Measurements from ENCODE around the gene CHAF1A. TPM values are rescaled to one million over a fixed set of nuclear protein-coding genes. Genes with fewer than 3 reads are reported as not detected.

Gene CHAF1A
- total and polyA plus RNA-seq, 7 donors: 3.6 to 19.1 (median 5.4) TPM

- intact Hi-C loops (cut with DNase I): loop anchor here (2.0 to 5.0 kb wide), 2 partner anchors 51 to 61 kb away; partner anchors contain the start of gene PLIN4
- Histone ChIP-seq H3K27me3 (no peaks in the 10 kb centered on the region), H3K36me3 (peaks cover 29 to 34% (median 32%) of the 10 kb centered on the region in 4 donors), H3K4me3 (peak overlapping the region; percentile 51 to 82 (median 76)), H3K27ac (peak overlapping the region; percentile 88 to 95 (median 94)), H3K4me1 (peaks cover 0 to 26% (median 25%) of the 10 kb centered on the region in 4 donors), H3K9me3 (no peaks in the 10 kb centered on the region)
- peak; percentile 95 for DNase-seq
- TF ChIP-seq POLR2A (IDR thresholded peaks at IDR 0.05): no peak
- peak; percentile 27 to 71 (median 37) for TF ChIP-seq POLR2AphosphoS5 (IDR thresholded peaks at IDR 0.05)
- peak in 1 of 4 donors; percentile 9 for TF ChIP-seq EP300 (IDR thresholded peaks at IDR 0.05)
- 58 to 62% methylated on average over 15 of the region's 15 CpGs for WGBS, 2 donors
These were observed 53.5 kb downstream of the CHAF1A start for GRCh38 chr19:4455719-4456475.

GRCh38 chr19:4456476-4456842, 54.0 kb downstream of the CHAF1A start:
- peak overlapping the region; percentile 51 to 82 (median 76) for H3K4me3 ChIP-seq
- intact Hi-C loops (cut with DNase I): loop anchor here (2.0 to 5.0 kb wide), 2 partner anchors 52 to 61 kb away; partner anchors contain the start of gene PLIN4
- peak overlapping the region; percentile 88 to 95 (median 94) for H3K27ac ChIP-seq
- H3K36me3 ChIP-seq: peaks cover 25 to 28% (median 27%) of the 10 kb centered on the region in 4 donors
- H3K9me3 ChIP-seq: no peaks in the 10 kb centered on the region
- H3K4me1 ChIP-seq: peaks cover 0 to 26% (median 25%) of the 10 kb centered on the region in 4 donors
- DNase-seq: peak; percentile 80
- WGBS, 2 donors: 7 to 9% methylated on average over 9 of the region's 9 CpGs
- TF ChIP-seq EP300 (IDR thresholded peaks at IDR 0.05) (no peak), POLR2AphosphoS5 (IDR thresholded peaks at IDR 0.05) (peak in 1 of 4 donors; percentile 43)
- H3K27me3 ChIP-seq: no peaks in the 10 kb centered on the region

- H3K27ac ChIP-seq: peak overlapping the region; percentile 88 to 95 (median 94)
- peaks cover 0 to 26% (median 25%) of the 10 kb centered on the region in 4 donors for H3K4me1 ChIP-seq
- H3K9me3 ChIP-seq: no peaks in the 10 kb centered on the region
- intact Hi-C loops (cut with DNase I): loop anchor here (2.0 to 5.0 kb wide), 2 partner anchors 52 to 60 kb away; partner anchors contain the start of gene PLIN4
- H3K36me3 ChIP-seq: peaks cover 19 to 22% (median 21%) of the 10 kb centered on the region in 4 donors
- no peak for DNase-seq
- H3K4me3 ChIP-seq: peak overlapping the region; percentile 51 to 82 (median 76)
- TF ChIP-seq POLR2A (IDR thresholded peaks at IDR 0.05): no peak
- no peak for TF ChIP-seq CTCF (IDR thresholded peaks at IDR 0.05)
- no peak for TF ChIP-seq EP300 (IDR thresholded peaks at IDR 0.05)
- TF ChIP-seq POLR2AphosphoS5 (IDR thresholded peaks at IDR 0.05): no peak
- 2 to 3% methylated on average over 50 to 51 of the region's 53 CpGs for WGBS, 2 donors
- H3K27me3 ChIP-seq: no peaks in the 10 kb centered on the region
These were observed 54.6 kb downstream of the CHAF1A start for GRCh38 chr19:4456843-4457653.

GRCh38 chr19:4457654-4458395, 55.4 kb downstream of the CHAF1A start, which contains the start of gene UBXN6:
TSS of gene UBXN6 (minus strand) at chr19:4457794. CDS start at chr19:4457697, 97 bp downstream.
- 9 to 10% methylated on average over 52 of the region's 52 CpGs for WGBS, 2 donors
- Histone ChIP-seq H3K27me3 (no peaks in the 10 kb centered on the region), H3K4me1 (peaks cover 0 to 26% (median 25%) of the 10 kb centered on the region in 4 donors), H3K4me3 (peak within 1 kb of the TSS; percentile 51 to 82 (median 76)), H3K9me3 (no peaks in the 10 kb centered on the region), H3K36me3 (peaks cover 11 to 15% (median 13%) of the 10 kb centered on the region in 4 donors), H3K27ac (peak within 1 kb of the TSS; percentile 88 to 95 (median 94))
- TF ChIP-seq POLR2AphosphoS5 (IDR thresholded peaks at IDR 0.05): peak in 3 of 4 donors; percentile 42 to 72 (median 43)
- TF ChIP-seq CTCF (IDR thresholded peaks at IDR 0.05): no peak
- TF ChIP-seq POLR2A (IDR thresholded peaks at IDR 0.05): no peak
- no peak for TF ChIP-seq EP300 (IDR thresholded peaks at IDR 0.05)
- DNase-seq: peak; percentile 99
- intact Hi-C loops (cut with DNase I): loop anchor here (2.0 to 5.0 kb wide), 2 partner anchors 53 to 59 kb away; partner anchors contain the start of gene PLIN4
